Measurements from ENCODE around the gene UBAP1. TPM values are rescaled to one million over a fixed set of nuclear protein-coding genes. Genes with fewer than 3 reads are reported as not detected.
"Not testable (repeated sequence)": the region's sequence is repeated elsewhere in the genome, so short reads cannot be mapped to it uniquely, and the experiment has no call there.

The UBAP1 gene
- total and polyA plus RNA-seq, 2 donors (not counting 1 experiment from before 2014, with no cell fraction given): 20.4 to 27.0 TPM

DNA sequence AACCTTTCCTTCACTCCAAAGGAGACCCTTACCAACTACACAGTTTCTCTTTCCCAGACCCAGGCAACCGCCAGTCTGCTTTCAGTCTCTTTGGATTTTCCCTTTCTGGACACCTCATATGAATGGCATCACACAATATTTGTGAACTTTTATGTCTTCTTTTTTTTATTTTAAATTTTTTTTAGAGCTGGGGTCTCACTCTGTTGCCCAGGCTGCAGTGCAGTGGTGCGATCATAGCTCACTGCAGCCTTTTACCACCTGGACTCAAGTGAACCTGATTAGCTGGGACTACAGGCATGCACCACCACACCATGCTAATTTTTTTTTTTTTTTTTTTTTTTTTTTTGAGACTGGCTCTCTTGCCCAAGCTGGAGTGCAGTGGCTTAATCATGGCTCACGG lies 37.5 kb downstream of the UBAP1 start:
- H2AFZ ChIP-seq (ENCODE audit: insufficient read depth, low read depth, low read length, poor library complexity, severe bottlenecking): no peak overlapping the region
- peaks cover 0 to 2% of the 10 kb centered on the region in 2 experiments for H3K36me3 ChIP-seq (replicated peaks in 1 of 2; ENCODE audit: control extremely low read depth in 1 of 2, control insufficient read depth in 1 of 2, extremely low read depth in 1 of 2, insufficient read depth in 2 of 2, low read length in 1 of 2)
- H3K9me3 Mint-ChIP-seq (ENCODE audit: insufficient read depth): no peaks in the 10 kb centered on the region
- TF ChIP-seq EZH2 (IDR thresholded peaks at IDR 0.05; ENCODE audit: borderline replicate concordance, insufficient read depth, low read depth, low read length, poor library complexity, severe bottlenecking): no peak
- TF ChIP-seq, protein P1, sequence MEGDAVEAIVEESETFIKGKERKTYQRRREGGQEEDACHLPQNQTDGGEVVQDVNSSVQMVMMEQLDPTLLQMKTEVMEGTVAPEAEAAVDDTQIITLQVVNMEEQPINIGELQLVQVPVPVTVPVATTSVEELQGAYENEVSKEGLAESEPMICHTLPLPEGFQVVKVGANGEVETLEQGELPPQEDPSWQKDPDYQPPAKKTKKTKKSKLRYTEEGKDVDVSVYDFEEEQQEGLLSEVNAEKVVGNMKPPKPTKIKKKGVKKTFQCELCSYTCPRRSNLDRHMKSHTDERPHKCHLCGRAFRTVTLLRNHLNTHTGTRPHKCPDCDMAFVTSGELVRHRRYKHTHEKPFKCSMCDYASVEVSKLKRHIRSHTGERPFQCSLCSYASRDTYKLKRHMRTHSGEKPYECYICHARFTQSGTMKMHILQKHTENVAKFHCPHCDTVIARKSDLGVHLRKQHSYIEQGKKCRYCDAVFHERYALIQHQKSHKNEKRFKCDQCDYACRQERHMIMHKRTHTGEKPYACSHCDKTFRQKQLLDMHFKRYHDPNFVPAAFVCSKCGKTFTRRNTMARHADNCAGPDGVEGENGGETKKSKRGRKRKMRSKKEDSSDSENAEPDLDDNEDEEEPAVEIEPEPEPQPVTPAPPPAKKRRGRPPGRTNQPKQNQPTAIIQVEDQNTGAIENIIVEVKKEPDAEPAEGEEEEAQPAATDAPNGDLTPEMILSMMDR (IDR thresholded peaks at IDR 0.05): no peak
- peaks cover 6 to 11% of the 10 kb centered on the region in 2 donors for H3K4me1 ChIP-seq (ENCODE audit: control insufficient read depth in 2 of 2, insufficient read depth in 2 of 2, low read length in 2 of 2)
- H3K27ac Mint-ChIP-seq: no peak overlapping the region
- H3K79me2 ChIP-seq (ENCODE audit: control insufficient read depth, insufficient read depth, low read length): peaks cover 74% of the 10 kb centered on the region
- no peak overlapping the region for H3K4me3 Mint-ChIP-seq
- intact Hi-C loops (cut with micrococcal nuclease): no loop called here
- no peak overlapping the region for H3K4me2 ChIP-seq (replicated peaks; ENCODE audit: low read depth, low read length, poor library complexity, severe bottlenecking)
- 100% methylated on average over 1 of the region's 3 CpGs for WGBS (ENCODE audit: insufficient coverage)
- DNase-seq (no peak), ATAC-seq (ENCODE audit: low read depth) (no peak)
- CTCF ChIA-PET: no interaction called here
- no peak overlapping the region for H3K9ac ChIP-seq (ENCODE audit: low read length)
- H3K4me1 Mint-ChIP-seq: peaks cover 30% of the 10 kb centered on the region
- POLR2A ChIA-PET: no interaction called here
- H3K4me3 ChIP-seq (ENCODE audit: control extremely low read depth in 1 of 5, extremely low read depth in 1 of 5, insufficient read depth in 1 of 5, low read depth in 2 of 5, low read length in 4 of 5): no peak overlapping the region
- H3K27me3 Mint-ChIP-seq: no peaks in the 10 kb centered on the region
- H4K20me1 ChIP-seq (ENCODE audit: control insufficient read depth, insufficient read depth, low read length, poor library complexity, severe bottlenecking): peaks cover 43% of the 10 kb centered on the region
- no peaks in the 10 kb centered on the region for H3K27me3 ChIP-seq (replicated peaks in 1 of 4; ENCODE audit: control extremely low read depth in 1 of 4, control insufficient read depth in 3 of 4, insufficient read depth in 4 of 4, low read length in 3 of 4)
- no peak overlapping the region for H3K27ac ChIP-seq (ENCODE audit: low read length in 2 of 2)
- no peaks in the 10 kb centered on the region for H3K9me3 ChIP-seq (ENCODE audit: control extremely low read depth in 1 of 3, control insufficient read depth in 2 of 3, insufficient read depth in 1 of 3, low read length in 2 of 3)

DNA sequence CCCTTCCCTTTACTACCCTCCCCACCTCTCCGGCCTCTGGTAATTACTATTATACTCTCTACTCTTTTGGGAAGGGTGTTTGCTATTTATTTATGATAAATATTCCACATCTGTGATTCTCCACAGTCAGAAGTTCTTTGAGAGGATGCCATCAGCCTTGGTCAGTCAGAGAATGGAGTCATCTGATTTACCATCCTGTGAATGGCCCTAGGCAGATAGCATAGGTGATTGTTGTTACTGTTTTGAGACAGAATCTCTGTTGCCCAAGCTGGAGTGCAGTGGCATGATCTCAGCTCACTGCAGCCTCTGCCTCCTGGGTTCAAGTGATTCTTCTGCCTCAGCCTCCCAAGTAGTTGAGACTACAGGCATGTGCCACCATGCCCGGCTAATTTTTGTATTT lies 38.2 kb downstream of the UBAP1 start:
- H3K79me2 ChIP-seq (ENCODE audit: control insufficient read depth, insufficient read depth, low read length): peaks cover 73% of the 10 kb centered on the region
- intact Hi-C loops (cut with micrococcal nuclease): not testable (repeated sequence)

More for the DNA sequence above, 38.2 kb downstream of the UBAP1 start:
- H3K9me3 Mint-ChIP-seq (ENCODE audit: insufficient read depth); H3K4me3 ChIP-seq (ENCODE audit: control extremely low read depth in 1 of 5, extremely low read depth in 1 of 5, insufficient read depth in 1 of 5, low read depth in 2 of 5, low read length in 4 of 5); H3K4me3 Mint-ChIP-seq; H2AFZ ChIP-seq (ENCODE audit: insufficient read depth, low read depth, low read length, poor library complexity, severe bottlenecking); H3K27ac Mint-ChIP-seq; H3K27ac ChIP-seq (ENCODE audit: low read length in 2 of 2); H3K36me3 ChIP-seq (replicated peaks in 1 of 2; ENCODE audit: control extremely low read depth in 1 of 2, control insufficient read depth in 1 of 2, extremely low read depth in 1 of 2, insufficient read depth in 2 of 2, low read length in 1 of 2); H3K9me3 ChIP-seq (ENCODE audit: control extremely low read depth in 1 of 3, control insufficient read depth in 2 of 3, insufficient read depth in 1 of 3, low read length in 2 of 3); POLR2A ChIA-PET; CTCF ChIA-PET; DNase-seq; H3K27me3 ChIP-seq (replicated peaks in 1 of 4; ENCODE audit: control extremely low read depth in 1 of 4, control insufficient read depth in 3 of 4, insufficient read depth in 4 of 4, low read length in 3 of 4); H3K9ac ChIP-seq (ENCODE audit: low read length); ATAC-seq (ENCODE audit: low read depth); H3K4me2 ChIP-seq (replicated peaks; ENCODE audit: low read depth, low read length, poor library complexity, severe bottlenecking); H3K27me3 Mint-ChIP-seq; H3K4me1 ChIP-seq (ENCODE audit: control insufficient read depth in 2 of 2, insufficient read depth in 2 of 2, low read length in 2 of 2): not testable (repeated sequence)
- WGBS (ENCODE audit: insufficient coverage): 100% methylated on average over 1 of the region's 2 CpGs
- H4K20me1 ChIP-seq (ENCODE audit: control insufficient read depth, insufficient read depth, low read length, poor library complexity, severe bottlenecking): peaks cover 43% of the 10 kb centered on the region
- peaks cover 26% of the 10 kb centered on the region for H3K4me1 Mint-ChIP-seq

All from B cell (primary cell).